Measurements from ENCODE around the gene SIRT4.
A peak's percentile ranks its signal among the peaks of the same experiment; 100 is the strongest.

The SIRT4 gene

GRCh38 chr12:120278137-120279069 lies 23.7 kb upstream of the SIRT4 start:
- no peak for DNase-seq (ENCODE audit: low read depth in 2 of 2)

GRCh38 chr12:120283318-120283717 lies 18.8 kb upstream of the SIRT4 start:
- DNase-seq (ENCODE audit: low read depth in 2 of 2): no peak

- no peak for DNase-seq (ENCODE audit: low read depth in 2 of 2)
These were observed 17.7 kb upstream of the SIRT4 start for GRCh38 chr12:120284381-120284780.

GRCh38 chr12:120286768-120287490 lies 15.2 kb upstream of the SIRT4 start:
- DNase-seq (ENCODE audit: low read depth in 2 of 2): no peak

GRCh38 chr12:120287491-120287890 lies 14.6 kb upstream of the SIRT4 start:
- no peak for DNase-seq (ENCODE audit: low read depth in 2 of 2)

- DNase-seq (ENCODE audit: low read depth in 2 of 2): peak in 1 of 2 donors; percentile 36
These were observed 11.4 kb upstream of the SIRT4 start for GRCh38 chr12:120290609-120291305.

GRCh38 chr12:120292411-120292660 lies 9.8 kb upstream of the SIRT4 start:
- DNase-seq (ENCODE audit: low read depth in 2 of 2): no peak

GRCh38 chr12:120292661-120293531 lies 9.2 kb upstream of the SIRT4 start, which contains the start of gene RNU4-1:
TSS of gene RNU4-1 (minus strand) at chr12:120293237.
- peak; percentile 77 to 78 for DNase-seq (ENCODE audit: low read depth in 2 of 2)

GRCh38 chr12:120314220-120314619 lies 12.1 kb downstream of the SIRT4 start:
- DNase-seq (ENCODE audit: low read depth in 2 of 2): no peak

GRCh38 chr12:120316798-120317223 lies 14.7 kb downstream of the SIRT4 start:
- DNase-seq (ENCODE audit: low read depth in 2 of 2): no peak

- peak; percentile 99 to 100 for DNase-seq (ENCODE audit: low read depth in 2 of 2)
These were observed 15.3 kb downstream of the SIRT4 start for GRCh38 chr12:120317224-120318105.

GRCh38 chr12:120321382-120322202 lies 19.5 kb downstream of the SIRT4 start:
- no peak for DNase-seq (ENCODE audit: low read depth in 2 of 2)

GRCh38 chr12:120323772-120324171 lies 21.7 kb downstream of the SIRT4 start:
- no peak for DNase-seq (ENCODE audit: low read depth in 2 of 2)

GRCh38 chr12:120324841-120325417 lies 22.8 kb downstream of the SIRT4 start:
- DNase-seq (ENCODE audit: low read depth in 2 of 2): no peak

- DNase-seq (ENCODE audit: low read depth in 2 of 2): no peak
These were observed 25.5 kb downstream of the SIRT4 start, which contains the start of gene PLA2G1B for GRCh38 chr12:120327593-120327992. TSS of gene PLA2G1B (minus strand) at chr12:120327779. CDS start at chr12:120327753, 26 bp downstream.

- DNase-seq (ENCODE audit: low read depth in 2 of 2): no peak
These were observed 26.1 kb downstream of the SIRT4 start for GRCh38 chr12:120328228-120328627.

- DNase-seq (ENCODE audit: low read depth in 2 of 2): no peak
These were observed 29.3 kb downstream of the SIRT4 start for GRCh38 chr12:120331390-120331789.

GRCh38 chr12:120332041-120332440 lies 29.9 kb downstream of the SIRT4 start:
- no peak for DNase-seq (ENCODE audit: low read depth in 2 of 2)

GRCh38 chr12:120332523-120332922 lies 30.4 kb downstream of the SIRT4 start:
- DNase-seq (ENCODE audit: low read depth in 2 of 2): no peak
